H1 (cell line): ENCODE results near the gene MALSU1. TPM values are rescaled to one million over a fixed set of nuclear protein-coding genes. Genes with fewer than 3 reads are reported as not detected.

ENCODE experiments used
- EP300 ChIP-seq, 2 experiments: IDR thresholded peaks; 1 replicate in 1 of 2; 2 replicates in 1 of 2; pipeline ENCODE4 v1.6.1; 2011 to 2012; ENCODE audit warnings: low read depth in 2 of 2, low read length in 2 of 2, mild to moderate bottlenecking in 2 of 2, borderline replicate concordance in 1 of 2, inconsistent platforms in 1 of 2, moderate library complexity in 1 of 2
- EZH2 ChIP-seq: fragments of 200-600 bp; sonication (generic); IDR thresholded peaks from 2 replicates; pipeline ENCODE4 v1.7.1; 2012; ENCODE audit warnings: low read depth, mild to moderate bottlenecking, moderate library complexity, low read length, inconsistent platforms; ENCODE audit not compliant: severe bottlenecking
- RBBP5 ChIP-seq: IDR thresholded peaks from 2 replicates; pipeline ENCODE4 v1.7.1; 2012; ENCODE audit warnings: low read depth, mild to moderate bottlenecking, inconsistent platforms, low read length, moderate library complexity, borderline replicate concordance
- YY1 ChIP-seq: IDR thresholded peaks from 2 replicates; pipeline ENCODE4 v1.6.1; 2011; ENCODE audit warnings: low read depth, mild to moderate bottlenecking, low read length
- polyA plus RNA-seq, 7 experiments: library from polyadenylated mRNA; depleted of rRNA in 3 of 7; stranded (reverse) in 5 of 7; unstranded in 2 of 7; fragments of >200 nt in 5 of 7; fragments of 200-250 nt in 2 of 7; gene quantifications; 1 replicate in 5 of 7; 2 replicates in 1 of 7; 4 replicates in 1 of 7; pipeline versions ENCODE4 v1.2.1 to v1.2.3, GENCODE V29; 2011 to 2013; ENCODE audit warnings: missing spikeins in 2 of 7, mixed read lengths in 2 of 7
- total RNA-seq: library from RNA; stranded (reverse); fragmentation: NEBNext Ultra II Directional; extraction: Animal tissue kit (Norgen Biotek cat#: 25700); gene quantifications from 2 replicates; pipeline ENCODE4 v1.2.1, GENCODE V29; 2021

MALSU1 gene
- total and polyA plus RNA-seq, 2 of the 8 experiments (the other 6 are each of a cell fraction or from before 2014, with no cell fraction given) = 73.5 to 84.0 TPM

DNA sequence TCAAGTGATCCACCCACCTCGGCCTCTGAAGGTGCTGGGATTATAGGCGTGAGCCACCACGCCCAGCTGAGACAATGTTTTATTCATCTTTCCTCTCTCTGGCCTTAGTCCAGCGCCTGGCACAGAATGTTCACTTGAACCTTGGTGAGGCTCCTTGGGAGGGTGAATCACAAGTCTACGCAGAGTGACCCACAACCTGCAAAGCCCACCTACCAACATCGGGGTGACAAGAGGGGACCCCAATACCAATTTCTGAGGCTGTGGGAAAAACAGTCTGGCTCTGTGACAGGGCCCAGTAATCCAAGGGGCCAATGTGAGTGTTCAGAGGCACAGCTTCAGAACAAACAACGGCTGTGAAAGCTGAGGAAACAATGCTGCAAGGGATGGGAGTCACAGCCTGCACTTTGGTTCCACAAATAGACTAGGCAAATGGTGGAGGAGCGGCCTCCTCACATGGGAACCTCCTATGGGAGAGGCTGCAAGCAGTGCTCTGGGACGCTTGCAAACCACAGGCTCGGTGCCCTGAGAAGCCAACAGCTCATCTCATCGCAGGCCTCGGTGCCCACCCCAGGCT is 5.6 kb upstream of the MALSU1 start (continued):
- no peak for TF ChIP-seq EP300 (IDR thresholded peaks at IDR 0.05; ENCODE audit: borderline replicate concordance in 1 of 2, low read depth in 2 of 2, low read length in 2 of 2)
- no peak for TF ChIP-seq EZH2
- no peak for TF ChIP-seq YY1
- no peak for TF ChIP-seq RBBP5
